ENCODE results near the gene AXDND1.

The AXDND1 gene

GRCh38 chr1:179366093-179366800 lies 476 bp downstream of the AXDND1 start:
- Histone ChIP-seq H2BK120ac (ENCODE audit: low read depth, low read length) (no peak overlapping the region), H2AFZ (ENCODE audit: low read length) (peak overlapping the region; percentile 91), H2BK12ac (ENCODE audit: low read length) (no peak overlapping the region), H2BK15ac (ENCODE audit: low read length) (no peak overlapping the region), H3K14ac (ENCODE audit: low read length) (no peak overlapping the region), H2BK5ac (ENCODE audit: low read length) (no peak overlapping the region), H3K4me1 (ENCODE audit: control insufficient read depth in 2 of 2, insufficient read depth in 1 of 2, low read depth in 1 of 2, low read length in 2 of 2) (no peaks in the 10 kb centered on the region), H3K4me2 (ENCODE audit: insufficient read depth, low read length, poor library complexity, severe bottlenecking) (peak overlapping the region; percentile 64), H4K91ac (ENCODE audit: low read depth, low read length, poor library complexity) (no peak overlapping the region), H3K18ac (ENCODE audit: low read length) (peak overlapping the region; percentile 65), H3K36me3 (replicated peaks in 1 of 2; ENCODE audit: control insufficient read depth in 2 of 2, insufficient read depth in 2 of 2, low read length in 2 of 2) (no peaks in the 10 kb centered on the region), H3K9ac (ENCODE audit: low read depth, low read length, poor library complexity) (peak overlapping the region; percentile 63), H2AK5ac (ENCODE audit: low read depth, low read length) (peak overlapping the region; percentile 61), H3K23ac (ENCODE audit: low read depth, low read length, poor library complexity) (no peak overlapping the region), H3K4me3 (ENCODE audit: low read length in 2 of 2) (peak overlapping the region; percentile 69 to 99), H3K79me1 (ENCODE audit: low read depth, low read length) (no peaks in the 10 kb centered on the region), H3K27me3 (ENCODE audit: control insufficient read depth in 3 of 3, insufficient read depth in 3 of 3, low read depth in 1 of 3, low read length in 3 of 3) (no peaks in the 10 kb centered on the region), H4K8ac (ENCODE audit: low read depth, low read length) (peak overlapping the region; percentile 29), H3K4ac (ENCODE audit: low read length) (no peak overlapping the region), H3K9me3 (replicated peaks in 1 of 2; ENCODE audit: control insufficient read depth in 2 of 2, insufficient read depth in 1 of 2, low read depth in 1 of 2, low read length in 2 of 2) (no peaks in the 10 kb centered on the region), H3K27ac (replicated peaks; ENCODE audit: low read length) (no peak overlapping the region)
- no peak for DNase-seq (ENCODE audit: low spot score)
- no CpG with 5 or more reads among the region's 28 CpGs for WGBS, 2 donors (ENCODE audit: extremely low coverage in 2 of 2, insufficient read length in 2 of 2, insufficient replicate concordance in 1 of 2)

- no peaks in the 10 kb centered on the region for H3K79me1 ChIP-seq (ENCODE audit: low read depth, low read length)
- no peaks in the 10 kb centered on the region for H3K4me1 ChIP-seq (ENCODE audit: control insufficient read depth in 2 of 2, insufficient read depth in 1 of 2, low read depth in 1 of 2, low read length in 2 of 2)
- no peak overlapping the region for H2BK15ac ChIP-seq (ENCODE audit: low read length)
- H3K36me3 ChIP-seq (replicated peaks in 1 of 2; ENCODE audit: control insufficient read depth in 2 of 2, insufficient read depth in 2 of 2, low read length in 2 of 2), result no peaks in the 10 kb centered on the region
- no peak overlapping the region for H2BK12ac ChIP-seq (ENCODE audit: low read length)
- DNase-seq (ENCODE audit: low spot score), result peak; percentile 36
- H3K23ac ChIP-seq (ENCODE audit: low read depth, low read length, poor library complexity), result no peak overlapping the region
- H3K18ac ChIP-seq (ENCODE audit: low read length), result no peak overlapping the region
- H3K4me3 ChIP-seq (ENCODE audit: low read length in 2 of 2), result no peak overlapping the region
- H2AFZ ChIP-seq (ENCODE audit: low read length), result no peak overlapping the region
- H4K91ac ChIP-seq (ENCODE audit: low read depth, low read length, poor library complexity), result no peak overlapping the region
- H3K27ac ChIP-seq (replicated peaks; ENCODE audit: low read length), result no peak overlapping the region
- WGBS, 2 donors (ENCODE audit: extremely low coverage in 2 of 2, insufficient read length in 2 of 2, insufficient replicate concordance in 1 of 2), result no CpG with 5 or more reads among the region's 4 CpGs
- H3K14ac ChIP-seq (ENCODE audit: low read length), result no peak overlapping the region
- H3K4me2 ChIP-seq (ENCODE audit: insufficient read depth, low read length, poor library complexity, severe bottlenecking), result no peak overlapping the region
- H4K8ac ChIP-seq (ENCODE audit: low read depth, low read length), result no peak overlapping the region
- H3K9ac ChIP-seq (ENCODE audit: low read depth, low read length, poor library complexity), result no peak overlapping the region
- H3K4ac ChIP-seq (ENCODE audit: low read length), result no peak overlapping the region
- no peak overlapping the region for H2BK120ac ChIP-seq (ENCODE audit: low read depth, low read length)
- no peak overlapping the region for H2BK5ac ChIP-seq (ENCODE audit: low read length)
- H2AK5ac ChIP-seq (ENCODE audit: low read depth, low read length), result no peak overlapping the region
- no peaks in the 10 kb centered on the region for H3K27me3 ChIP-seq (ENCODE audit: control insufficient read depth in 3 of 3, insufficient read depth in 3 of 3, low read depth in 1 of 3, low read length in 3 of 3)
- no peaks in the 10 kb centered on the region for H3K9me3 ChIP-seq (replicated peaks in 1 of 2; ENCODE audit: control insufficient read depth in 2 of 2, insufficient read depth in 1 of 2, low read depth in 1 of 2, low read length in 2 of 2)
Observed at GRCh38 chr1:179369751-179370341, 4.1 kb downstream of the AXDND1 start.

GRCh38 chr1:179372160-179372559 lies 6.4 kb downstream of the AXDND1 start:
- no peak overlapping the region for H3K4ac ChIP-seq (ENCODE audit: low read length)
- H2AFZ ChIP-seq (ENCODE audit: low read length), result no peak overlapping the region
- no peak overlapping the region for H2BK120ac ChIP-seq (ENCODE audit: low read depth, low read length)
- H3K4me1 ChIP-seq (ENCODE audit: control insufficient read depth in 2 of 2, insufficient read depth in 1 of 2, low read depth in 1 of 2, low read length in 2 of 2), result no peaks in the 10 kb centered on the region
- no peak overlapping the region for H3K14ac ChIP-seq (ENCODE audit: low read length)
- H3K27ac ChIP-seq (replicated peaks; ENCODE audit: low read length), result no peak overlapping the region
- no peak overlapping the region for H3K18ac ChIP-seq (ENCODE audit: low read length)
- no peak overlapping the region for H2AK5ac ChIP-seq (ENCODE audit: low read depth, low read length)
- no peak overlapping the region for H3K9ac ChIP-seq (ENCODE audit: low read depth, low read length, poor library complexity)
- no peaks in the 10 kb centered on the region for H3K79me1 ChIP-seq (ENCODE audit: low read depth, low read length)
- no peak overlapping the region for H2BK5ac ChIP-seq (ENCODE audit: low read length)
- no peak overlapping the region for H3K23ac ChIP-seq (ENCODE audit: low read depth, low read length, poor library complexity)
- no peaks in the 10 kb centered on the region for H3K9me3 ChIP-seq (replicated peaks in 1 of 2; ENCODE audit: control insufficient read depth in 2 of 2, insufficient read depth in 1 of 2, low read depth in 1 of 2, low read length in 2 of 2)
- no CpG with 5 or more reads among the region's 4 CpGs for WGBS, 2 donors (ENCODE audit: extremely low coverage in 2 of 2, insufficient read length in 2 of 2, insufficient replicate concordance in 1 of 2)
- H2BK15ac ChIP-seq (ENCODE audit: low read length), result no peak overlapping the region
- H4K8ac ChIP-seq (ENCODE audit: low read depth, low read length), result no peak overlapping the region
- H3K36me3 ChIP-seq (replicated peaks in 1 of 2; ENCODE audit: control insufficient read depth in 2 of 2, insufficient read depth in 2 of 2, low read length in 2 of 2), result no peaks in the 10 kb centered on the region
- no peak overlapping the region for H2BK12ac ChIP-seq (ENCODE audit: low read length)
- no peaks in the 10 kb centered on the region for H3K27me3 ChIP-seq (ENCODE audit: control insufficient read depth in 3 of 3, insufficient read depth in 3 of 3, low read depth in 1 of 3, low read length in 3 of 3)
- H3K4me3 ChIP-seq (ENCODE audit: low read length in 2 of 2), result no peak overlapping the region
- no peak for DNase-seq (ENCODE audit: low spot score)
- no peak overlapping the region for H4K91ac ChIP-seq (ENCODE audit: low read depth, low read length, poor library complexity)
- H3K4me2 ChIP-seq (ENCODE audit: insufficient read depth, low read length, poor library complexity, severe bottlenecking), result no peak overlapping the region

- Histone ChIP-seq H2BK120ac (ENCODE audit: low read depth, low read length) (no peak overlapping the region), H3K9me3 (replicated peaks in 1 of 2; ENCODE audit: control insufficient read depth in 2 of 2, insufficient read depth in 1 of 2, low read depth in 1 of 2, low read length in 2 of 2) (no peaks in the 10 kb centered on the region), H3K9ac (ENCODE audit: low read depth, low read length, poor library complexity) (no peak overlapping the region), H3K18ac (ENCODE audit: low read length) (no peak overlapping the region), H3K27me3 (ENCODE audit: control insufficient read depth in 3 of 3, insufficient read depth in 3 of 3, low read depth in 1 of 3, low read length in 3 of 3) (no peaks in the 10 kb centered on the region), H2AK5ac (ENCODE audit: low read depth, low read length) (no peak overlapping the region), H3K4me3 (ENCODE audit: low read length in 2 of 2) (no peak overlapping the region), H2AFZ (ENCODE audit: low read length) (no peak overlapping the region), H3K23ac (ENCODE audit: low read depth, low read length, poor library complexity) (no peak overlapping the region), H4K91ac (ENCODE audit: low read depth, low read length, poor library complexity) (no peak overlapping the region), H2BK12ac (ENCODE audit: low read length) (no peak overlapping the region), H2BK5ac (ENCODE audit: low read length) (no peak overlapping the region), H3K27ac (replicated peaks; ENCODE audit: low read length) (no peak overlapping the region), H3K4me1 (ENCODE audit: control insufficient read depth in 2 of 2, insufficient read depth in 1 of 2, low read depth in 1 of 2, low read length in 2 of 2) (no peaks in the 10 kb centered on the region), H3K4me2 (ENCODE audit: insufficient read depth, low read length, poor library complexity, severe bottlenecking) (no peak overlapping the region), H3K36me3 (replicated peaks in 1 of 2; ENCODE audit: control insufficient read depth in 2 of 2, insufficient read depth in 2 of 2, low read length in 2 of 2) (no peaks in the 10 kb centered on the region), H3K4ac (ENCODE audit: low read length) (no peak overlapping the region), H2BK15ac (ENCODE audit: low read length) (no peak overlapping the region), H4K8ac (ENCODE audit: low read depth, low read length) (no peak overlapping the region), H3K79me1 (ENCODE audit: low read depth, low read length) (no peaks in the 10 kb centered on the region), H3K14ac (ENCODE audit: low read length) (no peak overlapping the region)
- WGBS, 2 donors (ENCODE audit: extremely low coverage in 2 of 2, insufficient read length in 2 of 2, insufficient replicate concordance in 1 of 2), result no CpG with 5 or more reads among the region's 6 CpGs
- DNase-seq (ENCODE audit: low spot score), result no peak
Observed at GRCh38 chr1:179376223-179376622, 10.5 kb downstream of the AXDND1 start.

Data from neuronal stem cell (in vitro differentiated cells).